HG03378 (cell line): ENCODE results near the gene ZNF503.

Experiments used
- ATAC-seq: cut with Tn5 transposase; IDR thresholded peaks from one replicate; pipeline ENCODE4 v1.9.1; 2021; ENCODE audit warnings: mild to moderate bottlenecking, moderate library complexity; ENCODE audit not compliant: unreplicated experiment

The ZNF503 gene

GRCh38 chr10:75356484-75356883, 45.1 kb downstream of the ZNF503 start:
- no peak for ATAC-seq

GRCh38 chr10:75355706-75356105, 45.9 kb downstream of the ZNF503 start:
- ATAC-seq = no peak

DNA sequence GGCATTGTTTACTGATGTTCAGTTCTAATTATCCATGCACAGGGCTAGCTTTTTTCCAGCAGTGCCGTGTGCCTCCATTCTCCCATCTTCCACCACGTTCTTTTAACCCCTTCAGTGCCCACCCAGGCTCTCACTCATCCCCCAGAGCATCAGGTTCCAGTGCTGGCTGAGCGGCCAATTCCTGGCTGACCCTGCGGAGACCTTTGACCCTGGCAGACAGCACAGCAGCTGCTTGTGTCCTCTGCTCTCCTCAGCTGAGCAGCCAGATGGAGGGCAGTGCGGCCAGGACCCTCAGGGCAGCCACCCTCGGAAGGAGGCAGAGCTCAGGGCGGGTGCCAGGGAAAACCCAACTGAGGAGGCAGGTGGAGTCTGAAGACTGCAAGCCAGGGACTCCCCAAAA, 48.4 kb downstream of the ZNF503 start:
- no peak for ATAC-seq

GRCh38 chr10:75352650-75353049, 48.9 kb downstream of the ZNF503 start:
- no peak for ATAC-seq

- ATAC-seq = no peak
Observed at GRCh38 chr10:75351637-75352036, 49.9 kb downstream of the ZNF503 start.

DNA sequence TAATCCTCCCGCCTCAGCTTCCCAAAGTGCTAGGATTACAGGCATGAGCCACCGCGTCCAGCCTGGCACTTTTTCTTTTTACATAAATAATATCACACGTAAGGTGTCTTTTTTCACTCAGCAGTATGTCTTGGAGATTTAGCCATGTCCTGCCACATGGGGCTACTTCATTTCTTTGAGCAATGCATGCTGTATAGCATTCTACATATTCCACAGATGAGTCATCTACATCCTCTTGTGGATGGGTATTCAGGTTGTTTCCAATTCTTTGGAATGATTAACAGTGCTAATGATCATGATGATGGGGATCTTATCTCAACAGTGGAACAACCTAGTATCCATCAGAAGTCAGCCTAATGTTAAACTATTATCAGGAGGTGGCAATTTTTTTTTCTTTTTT, 50.8 kb downstream of the ZNF503 start:
- ATAC-seq = no peak
